Kidney (tissue), 14 donors: ENCODE data around the gene LPAR2. TPM values are rescaled to one million over a fixed set of nuclear protein-coding genes. Genes with fewer than 3 reads are reported as not detected.

Experiments used
- DNase-seq, 5 donors: peaks; one replicate each; pipeline ENCODE4 v3.0.0-alpha.2; 2013 to 2020
- FAIRE-seq: peaks from 2 replicates; lab custom pipeline; 2012; peaks lifted over from hg19 to GRCh38; lab: Jason Lieb, UNC
- H3K27ac ChIP-seq, 2 donors: one replicate each; pipeline ENCODE4 v1.7.0; 2013; ENCODE audit warnings: low read depth in 2 of 2, low read length in 2 of 2, inconsistent platforms in 1 of 2
- H3K27me3 ChIP-seq: one replicate; pipeline ENCODE4 v1.7.1; 2013; ENCODE audit warnings: low read length, inconsistent platforms; ENCODE audit not compliant: control insufficient read depth, insufficient read depth
- H3K36me3 ChIP-seq, 3 donors: one replicate each; pipeline versions ENCODE4 v1.7.0 to v1.7.1; 2013; ENCODE audit warnings: low read length in 3 of 3, control low read depth in 1 of 3, inconsistent platforms in 1 of 3; ENCODE audit not compliant: insufficient read depth in 3 of 3, control insufficient read depth in 2 of 3
- H3K4me1 ChIP-seq, 3 donors: one replicate each; pipeline versions ENCODE4 v1.7.0 to v1.7.1; 2013; ENCODE audit warnings: low read length in 3 of 3, inconsistent platforms in 1 of 3, low read depth in 1 of 3; ENCODE audit not compliant: control insufficient read depth in 2 of 3, insufficient read depth in 2 of 3
- H3K4me3 ChIP-seq, 3 donors: one replicate each; pipeline versions ENCODE4 v1.7.0 to v1.8.1; 2013; ENCODE audit warnings: low read length in 3 of 3, control low read depth in 1 of 3, inconsistent platforms in 1 of 3
- H3K9ac ChIP-seq, 3 donors: one replicate each; pipeline versions ENCODE4 v1.7.0 to v1.7.1; 2013; ENCODE audit warnings: low read length in 3 of 3, control low read depth in 1 of 3, inconsistent platforms in 1 of 3
- H3K9me3 ChIP-seq, 3 donors: one replicate each; pipeline versions ENCODE4 v1.7.0 to v1.7.1; 2013; ENCODE audit warnings: low read length in 3 of 3, control low read depth in 1 of 3, inconsistent platforms in 1 of 3; ENCODE audit not compliant: control insufficient read depth in 2 of 3, insufficient read depth in 1 of 3
- intact Hi-C: fragments of 100-400 bp; cut with DNase I; formaldehyde crosslinking; loops from one replicate; pipeline ENCODE4 v1.11.1; 2022
- polyA plus RNA-seq: library from polyadenylated mRNA; stranded (reverse); fragments of 350-450 nt; fragmentation: Illumina TruSeq; extraction: RNeasy Lipid Tissue Mini Kit (QIAGEN cat#74804); gene quantifications from one replicate; pipeline ENCODE4 v1.2.3, GENCODE V29; 2014; ENCODE audit warnings: low read depth, low replicate concordance; ENCODE audit not compliant: insufficient read depth
- total RNA-seq: library from RNA; stranded (reverse); fragmentation: NEBNext Ultra II Directional; extraction: Animal tissue kit (Norgen Biotek cat#: 25700); gene quantifications from one replicate; pipeline ENCODE4 v1.2.1, GENCODE V29; 2021
- TF ChIP-seq, protein P1 (sequence below): IDR thresholded peaks from 3 replicates; pipeline ENCODE4 v1.5.1; 2012; ENCODE audit warnings: mild to moderate bottlenecking, moderate library complexity, borderline replicate concordance; ENCODE audit not compliant: insufficient read depth; ENCODE audit errors: extremely low read depth
- donor health status: control.
- donor health status: control.
- donor health status: control.
- donor health status: control.
- donor health status: control.
- donor health status: DM: yes; HTN: yes; CAD: no.
- donor health status: Normal renal cell carcinoma (clear cell type).

Gene LPAR2
- total and polyA plus RNA-seq, 2 donors from 2014 or later, result 5.6 to 10.4 TPM

DNA sequence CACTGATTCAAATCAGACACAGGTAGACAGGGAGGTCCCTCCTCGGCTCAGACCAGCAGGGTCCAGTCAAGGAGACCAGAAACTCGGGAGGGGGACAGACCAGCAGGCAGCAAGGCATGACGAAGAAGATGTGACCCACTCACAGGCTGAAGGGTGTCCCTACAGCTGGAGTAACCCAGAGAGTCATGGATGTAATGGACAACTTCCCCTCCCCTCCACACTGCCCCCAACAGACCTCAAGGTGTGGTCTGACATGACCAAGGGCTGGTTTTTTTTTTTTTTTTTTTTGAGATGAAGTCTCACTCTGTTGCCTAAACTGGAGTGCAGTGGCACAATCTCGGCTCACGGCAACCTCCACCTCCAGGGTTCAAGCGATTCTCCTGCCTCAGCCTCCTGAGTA lies 43.7 kb downstream of the LPAR2 start:
- no peaks in the 10 kb centered on the region for H3K9me3 ChIP-seq
- FAIRE-seq, result no peak
- no peaks in the 10 kb centered on the region for H3K36me3 ChIP-seq
- TF ChIP-seq, protein P1, sequence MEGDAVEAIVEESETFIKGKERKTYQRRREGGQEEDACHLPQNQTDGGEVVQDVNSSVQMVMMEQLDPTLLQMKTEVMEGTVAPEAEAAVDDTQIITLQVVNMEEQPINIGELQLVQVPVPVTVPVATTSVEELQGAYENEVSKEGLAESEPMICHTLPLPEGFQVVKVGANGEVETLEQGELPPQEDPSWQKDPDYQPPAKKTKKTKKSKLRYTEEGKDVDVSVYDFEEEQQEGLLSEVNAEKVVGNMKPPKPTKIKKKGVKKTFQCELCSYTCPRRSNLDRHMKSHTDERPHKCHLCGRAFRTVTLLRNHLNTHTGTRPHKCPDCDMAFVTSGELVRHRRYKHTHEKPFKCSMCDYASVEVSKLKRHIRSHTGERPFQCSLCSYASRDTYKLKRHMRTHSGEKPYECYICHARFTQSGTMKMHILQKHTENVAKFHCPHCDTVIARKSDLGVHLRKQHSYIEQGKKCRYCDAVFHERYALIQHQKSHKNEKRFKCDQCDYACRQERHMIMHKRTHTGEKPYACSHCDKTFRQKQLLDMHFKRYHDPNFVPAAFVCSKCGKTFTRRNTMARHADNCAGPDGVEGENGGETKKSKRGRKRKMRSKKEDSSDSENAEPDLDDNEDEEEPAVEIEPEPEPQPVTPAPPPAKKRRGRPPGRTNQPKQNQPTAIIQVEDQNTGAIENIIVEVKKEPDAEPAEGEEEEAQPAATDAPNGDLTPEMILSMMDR, result no peak
- no peak overlapping the region for H3K9ac ChIP-seq
- no peak overlapping the region for H3K4me3 ChIP-seq
- intact Hi-C loops, result no loop called here
- DNase-seq, result no peak
- H3K4me1 ChIP-seq, result no peaks in the 10 kb centered on the region
- H3K27ac ChIP-seq, result no peak overlapping the region
- H3K27me3 ChIP-seq, result no peaks in the 10 kb centered on the region

DNA sequence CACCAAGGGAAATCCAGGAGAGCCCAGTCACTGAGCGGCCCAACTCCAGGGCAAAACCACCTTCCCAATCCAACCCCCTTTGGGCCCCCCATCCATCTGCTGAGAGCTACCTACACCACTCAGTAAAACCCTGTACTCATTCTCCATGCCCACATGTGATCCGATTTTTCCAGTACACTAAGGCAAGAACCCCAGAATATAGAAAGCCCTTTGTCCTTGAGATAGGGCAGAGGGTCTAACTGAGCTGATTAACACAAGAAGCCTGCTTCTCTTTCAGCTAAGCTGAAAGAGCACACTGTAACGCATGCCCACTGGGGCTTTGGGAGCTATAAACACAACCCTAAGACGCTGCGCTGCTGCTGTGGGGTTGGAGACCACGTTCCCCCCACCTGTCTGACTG lies 45.5 kb downstream of the LPAR2 start:
- H3K27me3 ChIP-seq, result no peaks in the 10 kb centered on the region
- no peak overlapping the region for H3K4me3 ChIP-seq
- no peak overlapping the region for H3K27ac ChIP-seq
- no peaks in the 10 kb centered on the region for H3K4me1 ChIP-seq
- H3K9ac ChIP-seq, result no peak overlapping the region
- no peaks in the 10 kb centered on the region for H3K36me3 ChIP-seq
- FAIRE-seq (no peak), DNase-seq (no peak)
- no peaks in the 10 kb centered on the region for H3K9me3 ChIP-seq
- intact Hi-C loops, result no loop called here
- TF ChIP-seq, protein P1, result no peak

DNA sequence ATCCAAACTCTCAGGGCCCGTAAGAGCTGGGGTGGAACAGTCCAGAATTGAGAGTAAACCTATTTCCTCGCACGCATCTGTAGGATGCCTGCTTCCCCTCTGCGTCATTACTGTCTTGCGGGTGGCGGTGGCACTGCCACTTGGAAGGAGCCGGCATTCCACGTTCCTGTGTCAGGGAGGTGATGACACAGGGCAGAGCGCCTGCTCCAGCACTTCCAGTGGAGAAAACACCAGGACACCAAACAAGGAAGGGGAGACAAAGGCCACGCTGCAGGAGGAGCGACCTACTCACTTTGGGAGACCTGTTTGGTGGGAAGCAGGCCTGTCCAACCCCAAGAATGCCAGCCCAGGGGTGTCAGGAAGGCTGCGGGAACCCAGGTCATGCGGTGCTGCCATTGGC lies 46.6 kb downstream of the LPAR2 start:
- Histone ChIP-seq H3K27me3 (no peaks in the 10 kb centered on the region), H3K4me1 (no peaks in the 10 kb centered on the region), H3K4me3 (no peak overlapping the region), H3K9me3 (no peaks in the 10 kb centered on the region), H3K9ac (no peak overlapping the region), H3K36me3 (no peaks in the 10 kb centered on the region), H3K27ac (no peak overlapping the region)
- FAIRE-seq (no peak), DNase-seq (no peak)
- intact Hi-C loops, result no loop called here
- TF ChIP-seq, protein P1, result no peak

DNA sequence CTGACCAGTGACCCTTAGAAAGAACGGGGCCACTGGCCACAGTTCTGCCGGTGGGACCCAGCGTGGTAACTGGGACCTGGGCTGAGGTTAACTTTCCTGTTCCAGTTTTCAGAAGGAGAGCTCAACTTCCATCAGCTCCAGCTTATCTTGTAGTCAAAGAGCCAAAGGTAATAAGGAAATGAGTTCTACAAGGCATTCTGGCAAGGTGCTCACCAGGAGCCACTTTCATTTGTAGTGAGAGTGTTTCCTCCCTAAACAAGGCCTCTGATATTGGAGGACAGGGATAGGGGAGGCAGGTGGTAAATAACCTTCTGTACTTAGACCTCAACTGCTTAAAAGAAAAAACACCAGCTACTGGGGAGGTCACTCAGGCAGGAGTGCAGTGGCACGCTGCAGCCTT lies 47.6 kb downstream of the LPAR2 start:
- Histone ChIP-seq H3K4me3 (no peak overlapping the region), H3K4me1 (no peaks in the 10 kb centered on the region), H3K36me3 (no peaks in the 10 kb centered on the region), H3K27me3 (no peaks in the 10 kb centered on the region), H3K27ac (no peak overlapping the region), H3K9ac (no peak overlapping the region), H3K9me3 (no peaks in the 10 kb centered on the region)
- FAIRE-seq, result no peak
- TF ChIP-seq, protein P1, result no peak
- intact Hi-C loops, result no loop called here
- no peak for DNase-seq
